Measurements from ENCODE around the gene HS6ST3.

Gene HS6ST3

GRCh38 chr13:96373597-96373996 lies 283.7 kb downstream of the HS6ST3 start:
- no peak overlapping the region for H3K4me3 ChIP-seq (replicated peaks; ENCODE audit: low read depth, low read length)
- TF ChIP-seq CTCF (IDR thresholded peaks at IDR 0.05; ENCODE audit: low read depth, low read length, missing control alignments), result no peak
- no peak for DNase-seq (ENCODE audit: extremely low read depth, low read depth)

- no peak for DNase-seq (ENCODE audit: extremely low read depth, low read depth)
- no peak for TF ChIP-seq CTCF (IDR thresholded peaks at IDR 0.05; ENCODE audit: low read depth, low read length, missing control alignments)
Observed at GRCh38 chr13:96377835-96378234, 287.9 kb downstream of the HS6ST3 start.

GRCh38 chr13:96379967-96380366 lies 290.1 kb downstream of the HS6ST3 start:
- H3K4me3 ChIP-seq (replicated peaks; ENCODE audit: low read depth, low read length), result no peak overlapping the region
- no peak for TF ChIP-seq CTCF (IDR thresholded peaks at IDR 0.05; ENCODE audit: low read depth, low read length, missing control alignments)
- DNase-seq (ENCODE audit: extremely low read depth, low read depth), result no peak

More at GRCh38 chr13:96377835-96378234, 287.9 kb downstream of the HS6ST3 start:
- H3K4me3 ChIP-seq (replicated peaks; ENCODE audit: low read depth, low read length), result no peak overlapping the region

- no peak for TF ChIP-seq CTCF (IDR thresholded peaks at IDR 0.05; ENCODE audit: low read depth, low read length, missing control alignments)
- H3K4me3 ChIP-seq (replicated peaks; ENCODE audit: low read depth, low read length), result no peak overlapping the region
- no peak for DNase-seq (ENCODE audit: extremely low read depth, low read depth)
Observed at GRCh38 chr13:96381681-96382080, 291.8 kb downstream of the HS6ST3 start.

GRCh38 chr13:96388598-96388997 lies 298.7 kb downstream of the HS6ST3 start:
- TF ChIP-seq CTCF (IDR thresholded peaks at IDR 0.05; ENCODE audit: low read depth, low read length, missing control alignments), result no peak
- DNase-seq (ENCODE audit: extremely low read depth, low read depth), result no peak
- H3K4me3 ChIP-seq (replicated peaks; ENCODE audit: low read depth, low read length), result no peak overlapping the region

GRCh38 chr13:96391606-96392005 lies 301.7 kb downstream of the HS6ST3 start:
- no peak for DNase-seq (ENCODE audit: extremely low read depth, low read depth)
- no peak for TF ChIP-seq CTCF (IDR thresholded peaks at IDR 0.05; ENCODE audit: low read depth, low read length, missing control alignments)
- H3K4me3 ChIP-seq (replicated peaks; ENCODE audit: low read depth, low read length), result no peak overlapping the region

- no peak for DNase-seq (ENCODE audit: extremely low read depth, low read depth)
- TF ChIP-seq CTCF (IDR thresholded peaks at IDR 0.05; ENCODE audit: low read depth, low read length, missing control alignments), result no peak
- no peak overlapping the region for H3K4me3 ChIP-seq (replicated peaks; ENCODE audit: low read depth, low read length)
Observed at GRCh38 chr13:96397807-96398206, 307.9 kb downstream of the HS6ST3 start.
